MCF 10A (cell line): ENCODE measurements around the gene WFS1. TPM values are rescaled to one million over a fixed set of nuclear protein-coding genes. Genes with fewer than 3 reads are reported as not detected.

Source experiments
- BruUV-seq: library from RNA; stranded (reverse); fragments of 400-500 nt; replicated peaks from 2 replicates; lab custom pipeline; 2021; lab: Mats Ljungman, UMichigan
- CTCF ChIA-PET: fragments of 300-600 bp; sonication (Branson Sonifier 250); formaldehyde crosslinking; extraction: SDS; loops from one replicate; lab custom pipeline; 2021; ENCODE audit warnings: antibody characterized with exemption, inconsistent platforms; lab: Yijun Ruan, JAX
- POLR2A ChIA-PET: fragments of 300-600, 350-650 bp; sonication (Branson Sonifier 250); formaldehyde crosslinking; extraction: SDS; loops from one replicate; lab custom pipeline; 2020; ENCODE audit warnings: antibody characterized with exemption, inconsistent platforms; lab: Yijun Ruan, JAX
- DNase-seq: peaks from one replicate; pipeline ENCODE4 v3.0.0-alpha.2; 2018; ENCODE audit not compliant: unreplicated experiment
- H3K27ac Mint-ChIP-seq: one replicate; pipeline ENCODE4 v1.8.0; 2022; ENCODE audit warnings: mild to moderate bottlenecking, low read depth, mixed read lengths; ENCODE audit not compliant: unreplicated experiment
- H3K27me3 Mint-ChIP-seq: one replicate; pipeline ENCODE4 v1.8.0; 2022; ENCODE audit warnings: mixed read lengths; ENCODE audit not compliant: insufficient read depth, unreplicated experiment
- H3K36me3 Mint-ChIP-seq: one replicate; pipeline ENCODE4 v1.8.0; 2022; ENCODE audit warnings: mild to moderate bottlenecking, moderate library complexity, mixed read lengths; ENCODE audit not compliant: insufficient read depth, unreplicated experiment
- H3K4me1 Mint-ChIP-seq: one replicate; pipeline ENCODE4 v1.8.0; 2022; ENCODE audit warnings: mixed read lengths; ENCODE audit not compliant: insufficient read depth, unreplicated experiment
- H3K4me3 Mint-ChIP-seq: one replicate; pipeline ENCODE4 v1.8.0; 2022; ENCODE audit warnings: mild to moderate bottlenecking, moderate library complexity, mixed read lengths; ENCODE audit not compliant: unreplicated experiment
- H3K9me3 Mint-ChIP-seq: one replicate; pipeline ENCODE4 v1.8.0; 2022; ENCODE audit warnings: mixed read lengths; ENCODE audit not compliant: unreplicated experiment
- CTCF ChIP-seq: fragments of 200-600 bp; IDR thresholded peaks from one replicate; pipeline ENCODE4 v1.8.0; 2022; ENCODE audit warnings: antibody characterized with exemption, mild to moderate bottlenecking; ENCODE audit not compliant: unreplicated experiment
- intact Hi-C: fragments of 100-400 bp; cut with micrococcal nuclease; formaldehyde crosslinking; loops from 2 replicates; pipeline ENCODE4 v1.14.1; 2022
- total RNA-seq: library from RNA; stranded (reverse); gene quantifications from 2 replicates; pipeline ENCODE4 v1.2.3, GENCODE V29; 2022

Gene WFS1
- total RNA-seq, 1 experiment from 2014 or later = 41.7 TPM

GRCh38 chr4:6280365-6280996, 10.8 kb downstream of the WFS1 start:
- Mint-ChIP-seq H3K4me3 (no peak overlapping the region), H3K9me3 (no peaks in the 10 kb centered on the region), H3K27me3 (no peaks in the 10 kb centered on the region), H3K36me3 (no peaks in the 10 kb centered on the region), H3K27ac (peak overlapping the region; percentile 54), H3K4me1 (no peaks in the 10 kb centered on the region)
- POLR2A ChIA-PET = interaction anchor here (0.7 to 1.4 kb wide), 2 partner anchors 10 to 46 kb away, joined by 4 read pairs; no protein-coding TSS in a partner anchor
- BruUV-seq = no TSS peak
- peak; percentile 20 for DNase-seq
- intact Hi-C loops = no loop called here
- no peak for TF ChIP-seq CTCF
- CTCF ChIA-PET = interaction anchor here (0.8 to 2.2 kb wide), 2 partner anchors 30 to 51 kb away, joined by 3 to 12 read pairs; no protein-coding TSS in a partner anchor

DNA sequence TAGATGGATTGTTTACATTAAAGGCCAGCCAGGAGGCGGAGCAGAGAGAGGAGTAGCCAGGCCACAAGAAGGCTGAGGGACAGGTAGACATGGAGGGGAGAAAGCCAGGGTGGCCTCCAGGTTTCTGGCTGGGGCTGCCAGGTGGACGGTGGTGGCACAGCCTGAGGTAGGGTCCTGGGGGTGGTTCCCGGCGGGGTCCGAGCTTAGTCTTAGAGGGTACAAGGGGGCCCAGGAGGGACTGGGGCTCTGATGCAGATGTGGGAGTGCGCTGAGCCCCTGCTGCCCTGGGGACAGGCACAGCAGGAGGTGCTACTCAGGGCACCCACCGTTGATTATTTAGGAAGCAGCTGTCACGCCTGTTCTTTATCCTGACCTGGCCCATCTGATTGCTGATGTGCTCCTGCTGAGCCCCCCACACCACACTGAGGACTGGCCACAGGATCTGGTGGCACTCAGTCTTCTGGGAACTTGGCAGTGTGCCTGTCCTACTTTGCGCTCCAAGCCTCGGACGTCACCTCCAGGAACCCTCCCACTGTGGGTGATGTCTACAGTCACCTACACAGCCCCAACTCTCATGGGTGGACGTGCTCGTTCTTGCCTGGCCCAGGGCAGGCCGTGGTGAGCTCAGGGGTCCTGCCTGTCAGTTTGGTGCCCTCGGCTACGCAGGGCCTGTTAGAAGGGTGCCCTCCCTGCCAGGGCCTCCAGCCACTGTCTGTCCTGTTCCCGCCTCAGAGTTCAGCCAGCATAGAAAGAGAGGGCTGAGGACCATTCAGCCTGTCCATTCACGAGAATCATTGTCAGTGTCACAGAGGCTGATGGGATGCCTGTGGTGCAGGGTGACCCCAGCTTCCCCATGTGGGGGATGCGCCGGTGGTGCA, 12.0 kb downstream of the WFS1 start:
- Mint-ChIP-seq H3K27ac (peak overlapping the region; percentile 54), H3K9me3 (no peaks in the 10 kb centered on the region), H3K4me1 (no peaks in the 10 kb centered on the region), H3K4me3 (no peak overlapping the region), H3K36me3 (peaks cover 2% of the 10 kb centered on the region), H3K27me3 (no peaks in the 10 kb centered on the region)
- no peak for DNase-seq
- no peak for TF ChIP-seq CTCF
- intact Hi-C loops = no loop called here
- CTCF ChIA-PET = interaction anchor here (0.7 to 2.2 kb wide), 3 partner anchors 28 to 51 kb away, joined by 3 to 12 read pairs (median 3); no protein-coding TSS in a partner anchor
- POLR2A ChIA-PET = no interaction called here
- BruUV-seq = no TSS peak

- Mint-ChIP-seq H3K27me3 (no peaks in the 10 kb centered on the region), H3K4me3 (no peak overlapping the region), H3K27ac (no peak overlapping the region), H3K4me1 (no peaks in the 10 kb centered on the region), H3K36me3 (peaks cover 6% of the 10 kb centered on the region), H3K9me3 (no peaks in the 10 kb centered on the region)
- no peak for DNase-seq
- CTCF ChIA-PET = interaction anchor here (1.3 kb wide), 2 partner anchors 45 to 50 kb away, joined by 3 to 4 read pairs; no protein-coding TSS in a partner anchor
- POLR2A ChIA-PET = no interaction called here
- BruUV-seq = no TSS peak
- TF ChIP-seq CTCF = no peak
- intact Hi-C loops = no loop called here
These were observed 12.7 kb downstream of the WFS1 start for GRCh38 chr4:6282314-6282771.

DNA sequence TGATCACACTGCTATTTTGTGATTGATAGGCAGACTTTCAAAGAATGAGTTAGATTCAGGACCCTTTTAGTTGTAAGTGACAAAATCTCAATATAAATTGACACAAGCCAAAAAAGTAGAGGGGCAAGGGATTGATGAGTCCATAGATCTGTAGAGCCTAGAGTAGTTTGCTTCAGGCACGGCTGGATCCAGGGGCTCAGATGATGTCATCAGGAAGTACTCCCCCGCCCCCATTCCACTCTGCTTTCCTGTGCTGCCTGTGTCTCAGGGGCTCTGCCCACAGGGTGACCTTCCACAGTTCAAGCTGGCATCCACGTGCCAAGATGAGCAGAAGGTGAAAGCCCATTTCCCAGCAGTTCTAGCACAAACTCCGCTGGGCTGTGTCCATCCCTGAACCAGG, 13.6 kb downstream of the WFS1 start:
- H3K9me3 Mint-ChIP-seq = no peaks in the 10 kb centered on the region
- H3K4me3 Mint-ChIP-seq = no peak overlapping the region
- no peaks in the 10 kb centered on the region for H3K27me3 Mint-ChIP-seq
- no peak for DNase-seq
- H3K4me1 Mint-ChIP-seq = no peaks in the 10 kb centered on the region
- intact Hi-C loops = no loop called here
- no peak for TF ChIP-seq CTCF
- H3K27ac Mint-ChIP-seq = no peak overlapping the region
- POLR2A ChIA-PET = no interaction called here
- CTCF ChIA-PET = interaction anchor here (0.6 to 1.3 kb wide), 2 partner anchors 10 to 44 kb away, joined by 3 to 4 read pairs; no protein-coding TSS in a partner anchor
- no TSS peak for BruUV-seq
- H3K36me3 Mint-ChIP-seq = peaks cover 6% of the 10 kb centered on the region
